Stomach (tissue), 9 donors: Measurements from ENCODE around the gene PLA2G3. TPM values are rescaled to one million over a fixed set of nuclear protein-coding genes. Genes with fewer than 3 reads are reported as not detected.
A peak's percentile ranks its signal among the peaks of the same experiment; 100 is the strongest.

Source experiments
- DNase-seq, 2 donors: peaks; one replicate each; pipeline versions ENCODE4 v3.0.0 to v3.0.0-alpha.2; 2013 to 2019
- H3K27ac ChIP-seq, 5 donors: fragments of 200-600 bp in 4 of 5; sonication (generic) in 4 of 5; one replicate each; pipeline ENCODE4 v1.5.1; 2013 to 2019; ENCODE audit warnings: mild to moderate bottlenecking in 1 of 5, moderate library complexity in 1 of 5
- H3K27me3 ChIP-seq, 3 donors: fragments of 200-600 bp; sonication (generic); one replicate each; pipeline ENCODE4 v1.5.1; 2017 to 2019; ENCODE audit warnings: mixed run types in 1 of 3
- H3K36me3 ChIP-seq, 4 donors: fragments of 200-600 bp; sonication (generic); 1 replicate in 3 of 4; 2 replicates in 1 of 4; pipeline ENCODE4 v1.5.1; 2016 to 2019
- H3K4me1 ChIP-seq, 4 donors: fragments of 200-600 bp; sonication (generic); one replicate each; pipeline ENCODE4 v1.5.1; 2016 to 2019
- H3K4me3 ChIP-seq, 4 donors: fragments of 200-600 bp; sonication (generic) in 3 of 4; one replicate each; pipeline ENCODE4 v1.5.1; 2016 to 2019; ENCODE audit warnings: mild to moderate bottlenecking in 1 of 4
- H3K9me3 ChIP-seq, 4 donors: fragments of 200-600 bp; sonication (generic); one replicate each; pipeline ENCODE4 v1.5.1; 2016 to 2019
- EP300 ChIP-seq: sonication (generic); formaldehyde crosslinking; IDR thresholded peaks from one replicate; pipeline ENCODE4 v1.6.1; 2017; ENCODE audit warnings: antibody characterized with exemption
- POLR2A ChIP-seq, 4 donors: fragments of 450-650 bp; IDR thresholded peaks; one replicate each; pipeline ENCODE4 v1.6.1; 2016; ENCODE audit warnings: antibody characterized with exemption in 4 of 4, control low read depth in 2 of 4, mild to moderate bottlenecking in 1 of 4, moderate library complexity in 1 of 4
- POLR2AphosphoS5 ChIP-seq, 3 donors: sonication (generic); formaldehyde crosslinking; IDR thresholded peaks; one replicate each; pipeline ENCODE4 v1.6.1; 2016; ENCODE audit warnings: antibody characterized with exemption in 3 of 3
- WGBS, 5 donors: extraction: QIAGEN DNeasy Blood & Tissue Kit in 3 of 5; methylation state at CpG; one replicate each; pipeline versions ENCODE4 v1.1.5 to v1.1.7; 2013 to 2018; 5-methylcytosine and 5-hydroxymethylcytosine counted together
- intact Hi-C: fragments of 100-400 bp; cut with DNase I; formaldehyde crosslinking; loops from one replicate; pipeline ENCODE4 v1.15.1; 2023; ENCODE audit warnings: low total_unique reads
- polyA plus RNA-seq, 3 donors: library from polyadenylated mRNA; stranded (reverse); fragments of 200-250 nt; gene quantifications; one replicate each; pipeline ENCODE4 v1.2.3, GENCODE V29; 2013
- total RNA-seq, 5 donors: library from RNA; depleted of rRNA; stranded (reverse); fragments of >200 nt; gene quantifications; one replicate each; pipeline versions ENCODE4 v1.1.0 to v1.2.3, GENCODE V29; 2014 to 2016
- TF ChIP-seq, protein P1 (sequence below), 7 experiments: fragments of 450-650 bp in 4 of 7; fragments of 200-600 bp in 3 of 7; sonication (generic) in 3 of 7; IDR thresholded peaks; one replicate each; pipeline ENCODE4 v1.5.1; 2016 to 2019; ENCODE audit warnings: antibody characterized with exemption in 7 of 7, control low read depth in 2 of 7, mild to moderate bottlenecking in 1 of 7
- donor health status: healthy with polysubstance abuse.
- donor health status: Bipolar disorder and iron deficiency.
- donor health status: healthy.

Gene PLA2G3
- total and polyA plus RNA-seq, 8 donors, result 0.75 to 2.5 TPM; not detected in 6

DNA sequence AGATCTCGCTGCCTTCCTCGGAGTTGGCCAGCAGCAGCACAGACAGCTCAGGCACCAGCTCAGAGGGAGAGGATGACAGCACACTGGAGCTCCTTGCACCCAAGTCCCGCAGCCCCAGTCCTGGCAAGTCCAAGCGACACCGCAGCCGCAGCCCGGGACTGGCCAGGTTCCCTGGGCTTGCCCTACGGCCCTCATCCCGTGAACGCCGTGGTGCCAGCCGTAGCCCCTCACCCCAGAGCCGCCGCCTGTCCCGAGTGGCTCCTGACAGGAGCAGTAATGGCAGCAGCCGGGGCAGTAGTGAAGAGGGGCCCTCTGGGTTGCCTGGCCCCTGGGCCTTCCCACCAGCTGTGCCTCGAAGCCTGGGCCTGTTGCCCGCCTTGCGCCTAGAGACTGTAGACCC, 6.4 kb downstream of the PLA2G3 start:
- Histone ChIP-seq H3K36me3 (no peaks in the 10 kb centered on the region), H3K9me3 (no peaks in the 10 kb centered on the region), H3K27me3 (peaks cover 0 to 6% (median 0%) of the 10 kb centered on the region in 3 donors), H3K4me3 (no peak overlapping the region), H3K4me1 (peaks cover 13 to 23% (median 14%) of the 10 kb centered on the region in 4 donors), H3K27ac (no peak overlapping the region)
- no peak for DNase-seq
- WGBS, 5 donors, result 93 to 100% (median 96%) methylated on average over 8 to 19 of the region's 19 CpGs
- intact Hi-C loops, result no loop called here
- TF ChIP-seq POLR2A (IDR thresholded peaks at IDR 0.05), result no peak
- TF ChIP-seq, protein P1, sequence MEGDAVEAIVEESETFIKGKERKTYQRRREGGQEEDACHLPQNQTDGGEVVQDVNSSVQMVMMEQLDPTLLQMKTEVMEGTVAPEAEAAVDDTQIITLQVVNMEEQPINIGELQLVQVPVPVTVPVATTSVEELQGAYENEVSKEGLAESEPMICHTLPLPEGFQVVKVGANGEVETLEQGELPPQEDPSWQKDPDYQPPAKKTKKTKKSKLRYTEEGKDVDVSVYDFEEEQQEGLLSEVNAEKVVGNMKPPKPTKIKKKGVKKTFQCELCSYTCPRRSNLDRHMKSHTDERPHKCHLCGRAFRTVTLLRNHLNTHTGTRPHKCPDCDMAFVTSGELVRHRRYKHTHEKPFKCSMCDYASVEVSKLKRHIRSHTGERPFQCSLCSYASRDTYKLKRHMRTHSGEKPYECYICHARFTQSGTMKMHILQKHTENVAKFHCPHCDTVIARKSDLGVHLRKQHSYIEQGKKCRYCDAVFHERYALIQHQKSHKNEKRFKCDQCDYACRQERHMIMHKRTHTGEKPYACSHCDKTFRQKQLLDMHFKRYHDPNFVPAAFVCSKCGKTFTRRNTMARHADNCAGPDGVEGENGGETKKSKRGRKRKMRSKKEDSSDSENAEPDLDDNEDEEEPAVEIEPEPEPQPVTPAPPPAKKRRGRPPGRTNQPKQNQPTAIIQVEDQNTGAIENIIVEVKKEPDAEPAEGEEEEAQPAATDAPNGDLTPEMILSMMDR (IDR thresholded peaks at IDR 0.05), result no peak
- no peak for TF ChIP-seq POLR2AphosphoS5 (IDR thresholded peaks at IDR 0.05)
- no peak for TF ChIP-seq EP300

GRCh38 chr22:31130873-31131272, 9.4 kb downstream of the PLA2G3 start:
- DNase-seq, result peak in 1 of 2 donors; percentile 65
- intact Hi-C loops, result no loop called here
- no peak overlapping the region for H3K4me3 ChIP-seq
- WGBS, 5 donors, result 57 to 73% (median 61%) methylated on average over 2 of the region's 2 CpGs
- TF ChIP-seq POLR2AphosphoS5 (IDR thresholded peaks at IDR 0.05) (no peak), EP300 (no peak), POLR2A (IDR thresholded peaks at IDR 0.05) (no peak)
- TF ChIP-seq, protein P1 (IDR thresholded peaks at IDR 0.05), result no peak
- H3K27ac ChIP-seq, result peak overlapping the region; percentile 43 to 74 (median 69)
- no peaks in the 10 kb centered on the region for H3K36me3 ChIP-seq
- H3K9me3 ChIP-seq, result no peaks in the 10 kb centered on the region
- H3K27me3 ChIP-seq, result no peaks in the 10 kb centered on the region
- peaks cover 13 to 23% (median 14%) of the 10 kb centered on the region in 4 donors for H3K4me1 ChIP-seq

GRCh38 chr22:31128156-31128555, 12.2 kb downstream of the PLA2G3 start:
- H3K27me3 ChIP-seq, result no peaks in the 10 kb centered on the region
- no peaks in the 10 kb centered on the region for H3K9me3 ChIP-seq
- peaks cover 15 to 29% (median 21%) of the 10 kb centered on the region in 4 donors for H3K4me1 ChIP-seq
- no peak overlapping the region for H3K27ac ChIP-seq
- H3K36me3 ChIP-seq, result no peaks in the 10 kb centered on the region
- WGBS, 5 donors, result 89 to 96% (median 92%) methylated on average over 7 of the region's 7 CpGs
- no peak for DNase-seq
- H3K4me3 ChIP-seq, result no peak overlapping the region
- intact Hi-C loops, result no loop called here
- TF ChIP-seq, protein P1 (IDR thresholded peaks at IDR 0.05), result no peak
- TF ChIP-seq POLR2A (IDR thresholded peaks at IDR 0.05) (no peak), EP300 (no peak), POLR2AphosphoS5 (IDR thresholded peaks at IDR 0.05) (no peak)

DNA sequence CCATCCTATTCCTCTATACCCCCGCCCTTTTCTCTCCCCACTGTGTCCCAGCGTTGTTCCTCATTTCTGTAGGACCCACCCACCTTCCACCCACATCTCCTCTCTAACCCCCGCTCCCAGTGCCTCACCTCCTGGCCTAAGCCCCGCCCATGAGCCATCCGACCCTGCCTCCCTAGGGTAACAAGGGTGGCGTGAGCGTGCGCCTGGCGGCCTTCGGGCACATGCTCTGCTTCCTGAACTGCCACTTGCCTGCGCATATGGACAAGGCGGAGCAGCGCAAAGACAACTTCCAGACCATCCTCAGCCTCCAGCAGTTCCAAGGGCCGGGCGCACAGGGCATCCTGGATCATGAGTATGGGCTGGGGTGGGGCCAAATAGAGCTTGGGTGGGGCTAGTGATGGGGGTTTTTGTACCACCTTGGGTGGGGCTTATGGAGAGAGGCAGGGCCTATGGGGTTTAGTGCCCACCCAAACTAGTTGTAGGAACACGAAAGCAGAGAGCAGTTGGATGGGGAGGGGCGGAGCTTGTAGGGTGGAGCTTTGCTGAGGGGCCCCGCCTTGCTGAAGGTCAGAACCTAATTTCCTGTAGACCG, 13.0 kb downstream of the PLA2G3 start:
- no peaks in the 10 kb centered on the region for H3K27me3 ChIP-seq
- no peak for DNase-seq
- peaks cover 19 to 37% (median 29%) of the 10 kb centered on the region in 4 donors for H3K4me1 ChIP-seq
- 56 to 82% (median 69%) methylated on average over 17 to 19 of the region's 19 CpGs for WGBS, 5 donors
- intact Hi-C loops, result no loop called here
- no peak overlapping the region for H3K4me3 ChIP-seq
- no peaks in the 10 kb centered on the region for H3K36me3 ChIP-seq
- TF ChIP-seq, protein P1 (IDR thresholded peaks at IDR 0.05), result no peak
- TF ChIP-seq EP300 (no peak), POLR2AphosphoS5 (IDR thresholded peaks at IDR 0.05) (no peak), POLR2A (IDR thresholded peaks at IDR 0.05) (no peak)
- H3K9me3 ChIP-seq, result no peaks in the 10 kb centered on the region
- H3K27ac ChIP-seq, result no peak overlapping the region
